ENCODE results near the gene TNFRSF14. TPM values are rescaled to one million over a fixed set of nuclear protein-coding genes. Genes with fewer than 3 reads are reported as not detected.

TNFRSF14 gene
- polyA plus RNA-seq, 4 donors, result 18.8 to 24.3 (median 21.3) TPM

GRCh38 chr1:2597441-2598328 is 41.5 kb downstream of the TNFRSF14 start:
- no peak for DNase-seq (ENCODE audit: low read depth in 4 of 4, low spot score in 3 of 4)

GRCh38 chr1:2598329-2598931 is 42.3 kb downstream of the TNFRSF14 start:
- DNase-seq (ENCODE audit: low read depth in 4 of 4, low spot score in 3 of 4), result no peak

- no peak for DNase-seq (ENCODE audit: low read depth in 4 of 4, low spot score in 3 of 4)
These were observed 45.6 kb downstream of the TNFRSF14 start for GRCh38 chr1:2601721-2602303.

GRCh38 chr1:2602311-2602835 is 46.2 kb downstream of the TNFRSF14 start:
- no peak for DNase-seq (ENCODE audit: low read depth in 4 of 4, low spot score in 3 of 4)

GRCh38 chr1:2602866-2603520 is 46.8 kb downstream of the TNFRSF14 start:
- DNase-seq (ENCODE audit: low read depth in 4 of 4, low spot score in 3 of 4), result no peak

- no peak for DNase-seq (ENCODE audit: low read depth in 4 of 4, low spot score in 3 of 4)
These were observed 47.5 kb downstream of the TNFRSF14 start for GRCh38 chr1:2603521-2604155.

GRCh38 chr1:2604156-2604843 is 48.1 kb downstream of the TNFRSF14 start:
- DNase-seq (ENCODE audit: low read depth in 4 of 4, low spot score in 3 of 4), result no peak

- DNase-seq (ENCODE audit: low read depth in 4 of 4, low spot score in 3 of 4), result no peak
These were observed 48.8 kb downstream of the TNFRSF14 start for GRCh38 chr1:2604844-2605508.

- DNase-seq (ENCODE audit: low read depth in 4 of 4, low spot score in 3 of 4), result no peak
These were observed 49.6 kb downstream of the TNFRSF14 start for GRCh38 chr1:2605509-2606395.

- no peak for DNase-seq (ENCODE audit: low read depth in 4 of 4, low spot score in 3 of 4)
These were observed 50.3 kb downstream of the TNFRSF14 start for GRCh38 chr1:2606396-2606880.

GRCh38 chr1:2606881-2607621 is 50.9 kb downstream of the TNFRSF14 start:
- no peak for DNase-seq (ENCODE audit: low read depth in 4 of 4, low spot score in 3 of 4)

- DNase-seq (ENCODE audit: low read depth in 4 of 4, low spot score in 3 of 4), result no peak
These were observed 51.5 kb downstream of the TNFRSF14 start for GRCh38 chr1:2607641-2608091.

GRCh38 chr1:2609319-2610035 is 53.3 kb downstream of the TNFRSF14 start:
- DNase-seq (ENCODE audit: low read depth in 4 of 4, low spot score in 3 of 4), result no peak

GRCh38 chr1:2610036-2610959 is 54.1 kb downstream of the TNFRSF14 start:
- DNase-seq (ENCODE audit: low read depth in 4 of 4, low spot score in 3 of 4), result no peak

- DNase-seq (ENCODE audit: low read depth in 4 of 4, low spot score in 3 of 4), result no peak
These were observed 54.9 kb downstream of the TNFRSF14 start for GRCh38 chr1:2611031-2611501.
